ENCODE data around the gene IRF8. TPM values are rescaled to one million over a fixed set of nuclear protein-coding genes. Genes with fewer than 3 reads are reported as not detected.

Gene IRF8
- total RNA-seq, 1 experiment from 2014 or later = 29.5 TPM

- intact Hi-C loops (cut with micrococcal nuclease; ENCODE audit: unreplicated experiment) = no loop called here
- CTCF ChIA-PET = no interaction called here
- BruUV-seq (replicated peaks) = no TSS peak
These were observed 19.0 kb downstream of the IRF8 start for GRCh38 chr16:85917959-85918358.

GRCh38 chr16:85918436-85918835 lies 19.5 kb downstream of the IRF8 start:
- Histone ChIP-seq H3K9me3 (no peaks in the 10 kb centered on the region), H3K4me3 (ENCODE audit: low read depth, low read length) (no peak overlapping the region), H3K4me1 (peaks cover 20% of the 10 kb centered on the region), H3K36me3 (ENCODE audit: control insufficient read depth, insufficient read depth, low read length) (peaks cover 2% of the 10 kb centered on the region), H3K27me3 (replicated peaks; ENCODE audit: control insufficient read depth, insufficient read depth, low read length) (no peaks in the 10 kb centered on the region)
- ChIA-PET CTCF (no interaction called here), POLR2A (no interaction called here)
- BruUV-seq (replicated peaks) = no TSS peak
- TF ChIP-seq CTCF (IDR thresholded peaks at IDR 0.05; ENCODE audit: insufficient read depth in 1 of 2, low read depth in 1 of 2, low read length in 1 of 2, severe bottlenecking in 1 of 2, unreplicated experiment in 1 of 2) = no peak
- DNase-seq = no peak
- Mint-ChIP-seq H3K27ac (ENCODE audit: unreplicated experiment) (no peak overlapping the region), H3K4me3 (ENCODE audit: unreplicated experiment) (no peak overlapping the region), H3K36me3 (ENCODE audit: insufficient read depth, unreplicated experiment) (peaks cover 17% of the 10 kb centered on the region), H3K9me3 (ENCODE audit: unreplicated experiment) (no peaks in the 10 kb centered on the region), H3K27me3 (ENCODE audit: insufficient read depth, unreplicated experiment) (no peaks in the 10 kb centered on the region), H3K4me1 (ENCODE audit: low read depth, unreplicated experiment) (peaks cover 7% of the 10 kb centered on the region)
- intact Hi-C loops (cut with micrococcal nuclease; ENCODE audit: unreplicated experiment) = no loop called here

More at GRCh38 chr16:85917959-85918358, 19.0 kb downstream of the IRF8 start:
- Mint-ChIP-seq H3K36me3 (ENCODE audit: insufficient read depth, unreplicated experiment) (peaks cover 21% of the 10 kb centered on the region), H3K4me3 (ENCODE audit: unreplicated experiment) (no peak overlapping the region), H3K27ac (ENCODE audit: unreplicated experiment) (no peak overlapping the region), H3K27me3 (ENCODE audit: insufficient read depth, unreplicated experiment) (no peaks in the 10 kb centered on the region), H3K4me1 (ENCODE audit: low read depth, unreplicated experiment) (peaks cover 7% of the 10 kb centered on the region), H3K9me3 (ENCODE audit: unreplicated experiment) (no peaks in the 10 kb centered on the region)
- Histone ChIP-seq H3K4me1 (peaks cover 20% of the 10 kb centered on the region), H3K27me3 (replicated peaks; ENCODE audit: control insufficient read depth, insufficient read depth, low read length) (no peaks in the 10 kb centered on the region), H3K9me3 (no peaks in the 10 kb centered on the region), H3K36me3 (ENCODE audit: control insufficient read depth, insufficient read depth, low read length) (peaks cover 2% of the 10 kb centered on the region), H3K4me3 (ENCODE audit: low read depth, low read length) (no peak overlapping the region)
- no peak for TF ChIP-seq CTCF (IDR thresholded peaks at IDR 0.05; ENCODE audit: insufficient read depth in 1 of 2, low read depth in 1 of 2, low read length in 1 of 2, severe bottlenecking in 1 of 2, unreplicated experiment in 1 of 2)
- no peak for DNase-seq
- POLR2A ChIA-PET = no interaction called here

DNA sequence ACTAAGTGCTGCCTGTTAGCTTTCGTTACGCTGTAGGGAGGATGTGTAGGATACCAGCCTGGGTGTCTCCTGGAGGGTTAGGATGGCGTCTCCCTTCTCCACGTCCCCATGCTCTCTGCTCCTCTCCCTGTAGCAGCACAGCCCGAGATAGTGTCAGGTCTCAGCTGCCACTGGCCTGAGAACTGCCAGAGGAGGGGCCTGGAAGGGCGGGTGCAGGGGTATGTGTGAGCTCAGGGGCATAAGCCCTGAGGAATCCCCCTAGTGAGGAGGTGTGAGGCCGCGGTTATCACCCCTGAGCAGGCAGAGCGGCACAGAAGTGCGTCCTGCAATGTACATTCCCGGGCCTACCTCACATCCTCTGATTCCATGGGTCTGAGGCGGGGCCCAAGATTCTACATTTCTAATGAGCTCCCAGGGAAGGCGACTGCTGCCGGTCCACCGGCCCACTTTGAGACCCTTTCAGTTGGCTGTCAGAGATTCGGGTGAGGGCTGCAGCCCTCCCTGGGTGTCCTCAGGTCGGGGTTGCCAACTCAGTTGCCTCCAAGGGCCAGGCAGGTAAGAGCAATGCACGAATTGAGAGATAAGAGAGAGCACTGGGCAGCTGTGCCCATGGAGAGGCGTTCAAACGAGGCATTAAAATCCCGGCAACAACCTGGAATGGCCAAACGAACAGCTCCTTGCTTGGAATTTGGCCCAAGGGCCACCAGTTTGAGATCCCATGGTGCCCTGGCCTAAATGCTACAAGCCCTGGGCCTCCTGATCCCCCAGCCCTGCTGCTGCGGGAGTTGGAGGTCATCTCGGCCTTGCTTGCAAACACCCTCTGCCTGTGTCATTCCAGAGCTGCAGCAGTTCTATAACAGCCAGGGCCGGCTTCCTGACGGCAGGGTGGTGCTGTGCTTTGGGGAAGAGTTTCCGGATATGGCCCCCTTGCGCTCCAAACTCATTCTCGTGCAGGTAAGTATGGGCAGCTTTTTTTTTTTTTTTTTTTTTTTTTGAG lies 20.6 kb downstream of the IRF8 start:
- Histone ChIP-seq H3K36me3 (ENCODE audit: control insufficient read depth, insufficient read depth, low read length) (peaks cover 2% of the 10 kb centered on the region), H3K4me1 (peaks cover 20% of the 10 kb centered on the region), H3K9me3 (no peaks in the 10 kb centered on the region), H3K27me3 (replicated peaks; ENCODE audit: control insufficient read depth, insufficient read depth, low read length) (no peaks in the 10 kb centered on the region), H3K4me3 (ENCODE audit: low read depth, low read length) (no peak overlapping the region)
- no peak overlapping the region for H3K4me3 Mint-ChIP-seq (ENCODE audit: unreplicated experiment)
- POLR2A ChIA-PET = no interaction called here
- DNase-seq = no peak
- H3K9me3 Mint-ChIP-seq (ENCODE audit: unreplicated experiment) = no peaks in the 10 kb centered on the region
- no peaks in the 10 kb centered on the region for H3K27me3 Mint-ChIP-seq (ENCODE audit: insufficient read depth, unreplicated experiment)
- peaks cover 7% of the 10 kb centered on the region for H3K4me1 Mint-ChIP-seq (ENCODE audit: low read depth, unreplicated experiment)
- no TSS peak for BruUV-seq (replicated peaks)
- intact Hi-C loops (cut with micrococcal nuclease; ENCODE audit: unreplicated experiment) = no loop called here
- CTCF ChIA-PET = interaction anchor here (0.6 kb wide), 1 partner anchor 99 kb away, joined by 4 read pairs; no protein-coding TSS in a partner anchor
- no peak for TF ChIP-seq CTCF (IDR thresholded peaks at IDR 0.05; ENCODE audit: insufficient read depth in 1 of 2, low read depth in 1 of 2, low read length in 1 of 2, severe bottlenecking in 1 of 2, unreplicated experiment in 1 of 2)
- peaks cover 6% of the 10 kb centered on the region for H3K36me3 Mint-ChIP-seq (ENCODE audit: insufficient read depth, unreplicated experiment)
- no peak overlapping the region for H3K27ac Mint-ChIP-seq (ENCODE audit: unreplicated experiment)

Measured in Caco-2 (cell line).